Neural progenitor cell (in vitro differentiated cells): ENCODE measurements around the gene SPRR3.

Source experiments
- EZH2 ChIP-seq: fragments of 200-600 bp; sonication (generic); IDR thresholded peaks from 2 replicates; pipeline ENCODE4 v1.6.1; 2017; ENCODE audit warnings: antibody characterized with exemption, mild to moderate bottlenecking, moderate library complexity
- TF ChIP-seq, protein P1 (sequence below): fragments of 200-600 bp; sonication (generic); IDR thresholded peaks from 2 replicates; pipeline ENCODE4 v1.5.1; 2017; ENCODE audit warnings: antibody characterized with exemption, mild to moderate bottlenecking

DNA sequence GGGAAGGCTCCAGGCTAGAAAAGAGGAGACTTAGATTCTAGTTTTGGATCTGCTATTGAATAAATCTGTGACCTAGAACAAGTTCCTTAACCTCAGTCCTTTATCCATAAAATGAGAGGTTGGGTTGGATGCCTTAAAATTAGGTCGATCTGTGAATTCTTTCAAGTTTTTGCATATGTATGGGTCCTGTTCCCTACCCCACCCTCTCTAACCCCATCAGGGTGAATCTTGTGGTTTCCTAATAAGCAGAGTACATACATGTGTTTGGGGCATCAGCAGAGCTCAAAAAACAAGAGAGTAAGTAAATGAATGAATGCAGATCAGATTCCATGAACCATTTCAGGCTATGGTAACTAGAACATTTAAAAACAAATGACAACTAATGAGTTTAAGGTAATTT, 24.9 kb upstream of the SPRR3 start:
- TF ChIP-seq EZH2: no peak
- TF ChIP-seq, protein P1, sequence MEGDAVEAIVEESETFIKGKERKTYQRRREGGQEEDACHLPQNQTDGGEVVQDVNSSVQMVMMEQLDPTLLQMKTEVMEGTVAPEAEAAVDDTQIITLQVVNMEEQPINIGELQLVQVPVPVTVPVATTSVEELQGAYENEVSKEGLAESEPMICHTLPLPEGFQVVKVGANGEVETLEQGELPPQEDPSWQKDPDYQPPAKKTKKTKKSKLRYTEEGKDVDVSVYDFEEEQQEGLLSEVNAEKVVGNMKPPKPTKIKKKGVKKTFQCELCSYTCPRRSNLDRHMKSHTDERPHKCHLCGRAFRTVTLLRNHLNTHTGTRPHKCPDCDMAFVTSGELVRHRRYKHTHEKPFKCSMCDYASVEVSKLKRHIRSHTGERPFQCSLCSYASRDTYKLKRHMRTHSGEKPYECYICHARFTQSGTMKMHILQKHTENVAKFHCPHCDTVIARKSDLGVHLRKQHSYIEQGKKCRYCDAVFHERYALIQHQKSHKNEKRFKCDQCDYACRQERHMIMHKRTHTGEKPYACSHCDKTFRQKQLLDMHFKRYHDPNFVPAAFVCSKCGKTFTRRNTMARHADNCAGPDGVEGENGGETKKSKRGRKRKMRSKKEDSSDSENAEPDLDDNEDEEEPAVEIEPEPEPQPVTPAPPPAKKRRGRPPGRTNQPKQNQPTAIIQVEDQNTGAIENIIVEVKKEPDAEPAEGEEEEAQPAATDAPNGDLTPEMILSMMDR: no peak
